Subcutaneous adipose tissue (tissue), 4 donors: Measurements from ENCODE around the gene SGCA. TPM values are rescaled to one million over a fixed set of nuclear protein-coding genes. Genes with fewer than 3 reads are reported as not detected.

ENCODE experiments used
- CTCF ChIP-seq: fragments of 450-650 bp; IDR thresholded peaks from one replicate; pipeline ENCODE4 v1.5.1; 2016; ENCODE audit warnings: low read depth, mild to moderate bottlenecking, control low read depth, antibody characterized with exemption, moderate library complexity
- total RNA-seq, 4 donors: library from RNA; depleted of rRNA; stranded (reverse); fragments of >200 nt; gene quantifications; one replicate each; pipeline ENCODE4 v1.1.0, GENCODE V29; 2016

The SGCA gene
- total RNA-seq, 4 donors from 2014 or later: 4.4 TPM; not detected in 3

- TF ChIP-seq CTCF: no peak
Observed at GRCh38 chr17:50171371-50172071, 5.7 kb downstream of the SGCA start.

DNA sequence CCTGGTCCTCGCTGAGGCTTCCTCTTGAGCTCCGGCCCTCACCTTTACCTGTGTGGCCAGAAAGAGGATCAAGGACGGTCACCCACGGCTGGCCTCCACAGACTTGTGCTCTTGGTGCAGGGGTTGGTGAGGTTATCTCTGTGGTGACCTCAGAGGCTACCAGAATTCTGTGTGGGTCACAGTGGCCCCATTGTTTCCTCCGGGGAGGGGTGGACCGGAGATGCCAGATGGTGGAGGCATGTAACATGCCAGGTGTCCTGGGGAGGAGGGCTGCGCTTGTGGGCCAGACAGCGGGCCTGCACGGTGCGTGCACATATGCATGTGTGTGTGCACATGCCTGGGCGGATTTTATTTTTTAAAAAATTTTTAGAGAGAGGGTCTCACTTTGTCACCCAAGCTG, 6.3 kb downstream of the SGCA start:
- TF ChIP-seq CTCF: no peak

DNA sequence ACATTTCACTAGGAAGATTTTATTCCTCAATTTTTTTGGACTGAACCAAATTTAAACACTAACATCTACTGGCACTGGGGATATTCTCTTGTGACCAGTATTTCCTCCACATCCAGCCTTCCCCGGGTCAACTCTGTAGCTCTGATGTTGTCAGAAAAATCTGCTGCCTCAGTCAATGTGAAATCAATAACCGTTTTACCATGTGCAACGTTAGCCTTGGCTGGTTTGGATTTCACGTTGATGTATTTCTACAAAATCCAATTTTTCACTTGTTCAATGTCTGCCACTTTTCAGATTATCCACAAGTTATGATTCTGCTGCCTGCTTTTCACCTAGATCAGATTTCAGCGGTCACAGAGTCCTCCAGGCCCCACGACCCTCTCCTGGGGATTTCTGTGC, 7.1 kb downstream of the SGCA start:
- TF ChIP-seq CTCF: no peak

DNA sequence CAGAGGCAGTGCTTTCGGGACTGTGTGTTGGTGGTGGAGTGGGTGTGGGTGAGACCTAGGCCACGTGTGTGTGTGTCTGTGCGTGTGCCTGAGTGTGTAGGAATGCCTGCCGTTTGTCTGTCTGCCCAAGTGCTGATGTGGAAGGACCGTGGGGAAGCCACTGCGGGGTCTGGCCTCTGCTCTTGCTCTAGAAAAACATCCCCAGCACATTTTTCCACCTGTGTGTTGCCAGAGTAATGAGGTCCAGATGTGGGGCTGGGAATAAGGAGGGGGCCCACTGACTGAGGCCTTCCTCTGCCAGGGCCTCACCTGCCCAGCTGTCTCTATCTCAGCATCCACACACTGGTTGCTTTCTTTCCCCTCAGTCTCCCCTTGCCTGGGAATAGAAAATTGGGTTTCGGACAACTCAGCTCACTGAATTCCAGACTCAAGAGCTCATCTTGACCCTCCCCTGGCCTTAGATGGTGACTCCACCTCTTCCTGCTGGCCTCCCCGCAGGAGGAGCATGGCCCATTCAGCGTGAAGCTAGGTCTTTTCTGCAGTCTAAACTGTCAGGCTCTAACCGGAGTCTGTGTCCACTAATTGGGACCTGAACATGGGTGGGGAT, 7.6 kb downstream of the SGCA start:
- TF ChIP-seq CTCF: no peak

GRCh38 chr17:50174444-50174843, 8.6 kb downstream of the SGCA start:
- TF ChIP-seq CTCF: no peak

DNA sequence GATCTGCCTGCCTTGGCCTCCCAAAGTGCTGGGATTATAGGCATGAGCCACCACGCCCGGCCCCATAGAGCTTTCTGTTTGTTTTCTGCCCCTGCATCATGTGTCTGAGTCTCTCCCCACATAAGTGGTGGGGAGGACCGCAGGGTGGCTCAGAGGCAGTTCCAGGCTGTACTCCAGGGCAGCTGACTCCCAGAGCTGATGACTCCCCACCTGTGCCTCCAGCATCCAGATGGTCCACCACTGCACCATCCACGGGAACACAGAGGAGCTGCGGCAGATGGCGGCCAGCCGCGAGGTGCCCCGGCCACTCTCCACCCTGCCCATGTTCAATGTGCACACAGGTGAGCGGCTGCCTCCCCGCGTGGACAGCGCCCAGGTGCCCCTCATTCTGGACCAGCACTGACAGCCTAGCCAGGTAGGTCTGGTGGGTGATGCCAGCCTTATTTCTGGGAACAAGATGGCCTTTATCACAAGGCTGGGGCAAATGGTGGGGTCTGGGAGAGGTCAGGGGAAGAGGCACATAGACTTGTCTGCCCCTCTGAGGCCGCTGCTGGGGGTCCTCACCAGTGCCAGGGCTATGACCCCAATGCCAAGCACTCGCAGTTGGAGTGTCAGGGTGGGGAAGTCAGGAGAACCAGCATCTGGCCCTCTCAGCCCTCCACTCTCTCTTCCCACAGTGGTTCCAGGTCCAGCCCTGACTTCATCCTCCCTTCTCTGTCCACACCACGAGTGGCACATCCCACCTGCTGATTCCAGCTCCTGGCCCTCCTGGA, 9.4 kb downstream of the SGCA start:
- no peak for TF ChIP-seq CTCF
